Effector memory CD8-positive, alpha-beta T cell (primary cell): Measurements from ENCODE around the gene CCDC85B.
A peak's percentile ranks its signal among the peaks of the same experiment; 100 is the strongest.

ENCODE experiments used
- ATAC-seq: fragments of 150-1000 bp; cut with Tn5 transposase; replicated peaks from 2 replicates; pipeline ENCODE4 v1.10.0; 2021; ENCODE audit warnings: mild to moderate bottlenecking, moderate library complexity
- DNase-seq, 3 experiments: peaks; one replicate each; pipeline ENCODE4 v3.0.0; 2021
- H3K27ac Mint-ChIP-seq, 2 donors: one replicate each; pipeline ENCODE4 v1.8.0; 2022; ENCODE audit warnings: mild to moderate bottlenecking in 2 of 2, mixed read lengths in 2 of 2, moderate library complexity in 2 of 2
- H3K27me3 Mint-ChIP-seq, 2 donors: one replicate each; pipeline ENCODE4 v1.8.0; 2022; ENCODE audit warnings: mixed read lengths in 2 of 2
- H3K36me3 Mint-ChIP-seq: one replicate; pipeline ENCODE4 v1.8.0; 2022; ENCODE audit warnings: mild to moderate bottlenecking, moderate library complexity, mixed read lengths; ENCODE audit not compliant: insufficient read depth
- H3K4me1 Mint-ChIP-seq, 2 donors: one replicate each; pipeline ENCODE4 v1.8.0; 2022; ENCODE audit warnings: low read depth in 2 of 2, mixed read lengths in 2 of 2
- H3K4me3 Mint-ChIP-seq, 2 donors: one replicate each; pipeline ENCODE4 v1.8.0; 2022; ENCODE audit warnings: mild to moderate bottlenecking in 2 of 2, mixed read lengths in 2 of 2, moderate library complexity in 2 of 2
- H3K9me3 Mint-ChIP-seq, 2 donors: one replicate each; pipeline ENCODE4 v1.8.0; 2022; ENCODE audit warnings: mixed read lengths in 2 of 2

Gene CCDC85B

DNA sequence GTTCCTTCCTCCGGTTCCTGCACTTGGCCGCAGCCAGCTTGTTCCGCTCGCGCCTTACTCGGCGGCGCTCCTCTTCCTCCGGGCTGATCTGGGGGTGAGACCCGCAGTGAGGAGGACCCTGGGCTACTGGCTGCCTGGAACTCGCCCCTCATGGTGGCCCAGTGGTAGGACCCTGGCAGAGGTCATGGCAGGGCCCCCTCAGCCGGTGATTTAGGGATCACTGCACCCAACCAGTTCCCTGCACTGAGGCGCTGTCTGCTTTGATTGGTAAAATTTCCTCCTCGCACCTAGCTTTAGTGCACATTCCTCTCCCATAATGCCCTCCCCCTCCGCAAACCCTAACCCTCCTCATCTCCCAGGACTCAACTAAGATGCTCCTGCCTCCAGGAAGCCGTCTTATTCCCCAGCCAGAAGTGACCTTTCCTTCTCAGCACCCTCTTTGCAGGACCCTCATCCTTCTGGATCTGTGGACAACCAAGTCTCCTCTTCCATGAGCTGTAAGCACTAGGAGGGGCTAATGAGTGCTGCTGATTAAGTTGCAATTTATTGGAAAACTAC is 3.6 kb downstream of the CCDC85B start:
- Mint-ChIP-seq H3K27ac (peak overlapping the region; percentile 87 to 92), H3K4me3 (peak overlapping the region; percentile 89 to 93), H3K4me1 (peaks cover 34 to 42% of the 10 kb centered on the region in 2 donors), H3K27me3 (no peaks in the 10 kb centered on the region), H3K9me3 (no peaks in the 10 kb centered on the region), H3K36me3 (peaks cover 20% of the 10 kb centered on the region)
- DNase-seq (no peak), ATAC-seq (peak; percentile 7)

DNA sequence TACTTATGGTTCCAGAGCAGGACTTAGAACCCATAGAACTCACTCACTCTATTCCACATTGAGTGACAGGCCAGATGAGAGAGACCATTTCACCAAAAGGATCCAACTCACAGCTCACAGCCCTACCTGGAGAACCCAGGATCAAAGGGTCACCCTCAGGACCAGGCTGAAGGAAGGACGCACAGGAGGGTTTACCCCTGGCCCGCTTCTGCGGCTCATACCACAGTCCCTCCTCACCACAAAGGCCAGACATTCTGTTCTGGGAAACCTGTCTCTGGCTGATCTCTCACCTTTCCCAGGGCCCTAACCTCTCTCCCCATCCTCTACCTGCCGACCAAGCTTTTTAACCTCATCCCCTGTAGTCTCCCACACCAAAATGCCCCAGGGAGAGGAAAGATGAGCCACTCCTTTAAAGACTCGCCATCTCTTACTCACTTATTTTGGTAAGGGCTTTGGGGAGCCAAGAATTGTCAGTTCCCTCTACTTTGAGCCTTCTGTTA is 5.1 kb downstream of the CCDC85B start:
- no peaks in the 10 kb centered on the region for H3K9me3 Mint-ChIP-seq
- no peaks in the 10 kb centered on the region for H3K27me3 Mint-ChIP-seq
- H3K36me3 Mint-ChIP-seq, result peaks cover 17% of the 10 kb centered on the region
- DNase-seq (no peak), ATAC-seq (no peak)
- peak overlapping the region; percentile 22 to 62 for H3K4me3 Mint-ChIP-seq
- H3K27ac Mint-ChIP-seq, result peak overlapping the region; percentile 28 to 51
- H3K4me1 Mint-ChIP-seq, result peaks cover 21 to 31% of the 10 kb centered on the region in 2 donors

DNA sequence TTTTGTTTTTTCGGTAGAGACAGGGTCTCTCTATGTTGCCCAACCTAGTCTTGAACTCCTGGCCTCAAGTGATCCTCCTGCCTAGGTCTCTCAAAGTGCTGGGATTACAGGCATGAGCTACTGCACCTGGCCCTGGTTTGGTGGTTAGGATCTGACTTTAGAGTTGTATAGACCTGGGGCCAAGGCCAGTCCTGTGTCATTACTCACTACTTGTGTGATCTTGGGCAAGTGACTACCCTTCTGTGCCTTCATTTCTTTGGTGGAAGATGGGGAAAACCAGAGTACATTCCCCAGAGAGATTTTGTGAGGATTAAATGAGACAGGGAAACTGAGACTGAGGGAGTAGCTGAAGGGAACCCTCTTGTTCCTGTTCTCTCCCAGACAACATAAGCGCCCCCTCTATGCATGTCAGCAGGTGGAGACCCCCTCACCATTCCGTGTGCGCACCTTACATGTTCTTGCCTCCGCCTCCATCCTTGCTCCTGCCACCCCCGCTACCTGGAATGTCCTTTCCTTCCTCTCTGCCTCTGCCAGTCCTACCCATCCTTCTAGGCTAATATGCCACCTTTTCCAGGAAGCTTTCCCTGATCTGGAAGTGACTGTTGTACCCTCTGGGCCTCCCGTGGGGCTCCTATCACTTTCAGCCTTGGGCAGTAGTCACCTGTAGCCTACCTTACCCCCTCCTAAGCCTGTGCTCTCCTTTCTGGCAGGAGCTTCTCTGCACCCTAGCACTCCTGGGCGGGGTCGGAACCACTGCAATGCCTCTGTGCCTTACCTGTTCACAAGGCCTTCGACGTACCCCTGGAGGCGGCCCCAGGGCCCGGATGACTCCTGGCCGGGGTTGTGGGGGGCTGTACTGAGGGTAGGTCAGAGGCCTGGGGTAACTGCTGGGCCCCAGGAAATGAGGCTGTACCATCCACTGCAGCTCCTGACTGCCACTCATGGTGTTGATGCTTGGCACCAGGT is 5.8 kb downstream of the CCDC85B start:
- Mint-ChIP-seq H3K36me3 (peaks cover 17% of the 10 kb centered on the region), H3K9me3 (no peaks in the 10 kb centered on the region), H3K4me1 (peaks cover 21 to 30% of the 10 kb centered on the region in 2 donors), H3K27ac (peak overlapping the region; percentile 49 to 51), H3K27me3 (no peaks in the 10 kb centered on the region), H3K4me3 (no peak overlapping the region)
- DNase-seq (no peak), ATAC-seq (no peak)

DNA sequence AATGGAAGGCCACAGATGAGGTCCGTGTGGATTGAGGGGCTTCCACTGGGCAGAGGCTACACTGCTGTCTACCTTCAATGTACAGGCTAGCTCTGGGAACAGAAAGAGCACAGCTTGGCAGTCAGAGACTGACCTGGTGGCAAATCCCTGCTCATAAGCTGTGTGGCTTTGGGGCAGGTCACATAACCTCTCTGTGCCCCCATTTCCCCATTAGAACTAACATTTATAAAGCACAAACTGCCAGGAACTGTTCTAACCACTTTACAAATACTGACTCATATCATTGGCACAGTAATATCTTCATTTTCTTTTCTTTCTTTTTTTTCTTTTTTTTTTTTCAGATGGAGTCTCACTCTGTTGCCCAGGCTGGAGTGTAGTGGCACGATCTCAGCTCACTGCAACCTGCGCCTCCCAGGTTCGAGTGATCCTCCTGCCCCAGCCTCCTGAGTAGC is 6.6 kb downstream of the CCDC85B start:
- Mint-ChIP-seq H3K27me3 (no peaks in the 10 kb centered on the region), H3K36me3 (peaks cover 15% of the 10 kb centered on the region), H3K4me1 (peaks cover 24 to 27% of the 10 kb centered on the region in 2 donors), H3K9me3 (no peaks in the 10 kb centered on the region), H3K4me3 (peak overlapping the region in 1 of 2 donors; percentile 46), H3K27ac (no peak overlapping the region)
- ATAC-seq (no peak), DNase-seq (no peak)

DNA sequence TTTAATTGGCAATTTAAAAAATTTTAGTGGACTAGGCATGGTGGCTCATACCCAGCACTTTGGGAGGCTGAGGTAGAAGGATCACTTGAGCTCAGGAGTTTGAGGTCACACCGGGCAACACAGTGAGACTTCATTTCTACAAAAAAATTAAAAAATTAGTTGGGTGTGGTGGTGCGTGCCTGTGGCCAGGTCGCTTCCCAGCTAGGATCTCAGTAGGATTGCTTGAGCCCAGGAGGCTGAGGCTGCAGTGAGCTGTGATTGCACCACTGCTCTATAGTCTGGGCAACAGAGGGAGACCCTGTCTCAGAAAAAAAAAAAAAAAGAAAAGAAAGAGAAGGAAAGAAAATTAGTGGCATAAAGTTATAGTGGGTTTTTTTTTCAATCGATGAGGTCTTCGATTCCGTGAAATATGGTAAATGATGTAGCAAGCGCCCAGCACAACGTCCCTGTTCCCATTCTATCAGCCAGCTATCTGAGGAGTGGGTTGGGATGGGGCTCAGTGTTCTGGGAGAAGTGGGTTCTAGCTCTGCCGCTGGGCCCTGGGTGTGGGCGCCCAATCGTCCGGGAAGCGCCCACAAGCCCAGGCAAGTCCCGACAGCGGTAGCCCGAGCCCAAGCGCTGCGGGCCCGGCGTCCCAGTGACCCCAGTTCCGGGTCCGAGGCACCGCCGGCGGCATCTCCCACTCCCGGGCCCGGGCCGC is 8.3 kb downstream of the CCDC85B start:
- no peaks in the 10 kb centered on the region for H3K9me3 Mint-ChIP-seq
- peak overlapping the region; percentile 76 to 82 for H3K4me3 Mint-ChIP-seq
- ATAC-seq (no peak), DNase-seq (no peak)
- H3K27me3 Mint-ChIP-seq, result no peaks in the 10 kb centered on the region
- H3K36me3 Mint-ChIP-seq, result peaks cover 15% of the 10 kb centered on the region
- H3K27ac Mint-ChIP-seq, result peak overlapping the region; percentile 65 to 82
- peaks cover 19 to 20% of the 10 kb centered on the region in 2 donors for H3K4me1 Mint-ChIP-seq

DNA sequence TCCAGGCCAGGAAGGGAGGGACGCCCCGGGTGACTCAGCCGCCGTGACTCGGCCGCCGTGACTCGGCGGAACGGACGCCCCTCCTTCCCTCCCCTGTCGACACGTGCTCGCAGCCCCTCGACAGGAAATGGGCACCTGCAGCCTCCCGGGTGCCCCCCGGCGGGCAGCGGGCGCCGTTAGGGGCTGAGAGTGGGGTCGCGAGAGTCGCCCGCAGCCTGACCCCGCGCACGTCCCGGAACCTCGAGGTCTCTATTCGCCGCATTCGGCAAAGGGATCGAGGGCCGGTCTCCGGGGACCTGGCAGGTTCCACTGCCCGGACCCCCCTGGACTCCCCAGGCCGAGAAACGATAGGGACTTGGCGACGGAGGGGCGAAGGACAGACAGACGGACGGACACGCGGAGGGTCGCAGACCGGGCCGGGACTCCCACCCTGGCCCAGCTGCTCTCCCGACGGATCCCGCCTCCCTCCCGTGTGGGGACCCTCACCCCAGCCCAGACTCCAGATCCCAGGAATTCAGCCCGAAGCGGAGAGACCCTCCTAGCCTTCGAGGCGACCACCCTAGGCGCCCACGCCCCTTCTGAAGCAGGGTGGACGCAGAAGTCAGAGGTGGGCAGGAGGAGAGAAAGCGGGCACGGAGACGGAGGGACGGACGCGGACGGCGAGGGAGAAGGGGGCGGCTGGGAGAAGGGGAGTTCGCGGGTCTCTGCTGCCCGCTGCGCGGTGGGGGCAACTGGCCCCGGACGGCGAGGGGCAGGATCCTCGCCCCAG is 9.1 kb downstream of the CCDC85B start:
- Mint-ChIP-seq H3K4me1 (peaks cover 12 to 14% of the 10 kb centered on the region in 2 donors), H3K4me3 (peak overlapping the region; percentile 69), H3K27ac (peak overlapping the region in 1 of 2 donors; percentile 65), H3K9me3 (no peaks in the 10 kb centered on the region), H3K36me3 (peaks cover 18% of the 10 kb centered on the region), H3K27me3 (no peaks in the 10 kb centered on the region)
- ATAC-seq (no peak), DNase-seq (peak in 2 of 3 experiments; percentile 24 to 26)

DNA sequence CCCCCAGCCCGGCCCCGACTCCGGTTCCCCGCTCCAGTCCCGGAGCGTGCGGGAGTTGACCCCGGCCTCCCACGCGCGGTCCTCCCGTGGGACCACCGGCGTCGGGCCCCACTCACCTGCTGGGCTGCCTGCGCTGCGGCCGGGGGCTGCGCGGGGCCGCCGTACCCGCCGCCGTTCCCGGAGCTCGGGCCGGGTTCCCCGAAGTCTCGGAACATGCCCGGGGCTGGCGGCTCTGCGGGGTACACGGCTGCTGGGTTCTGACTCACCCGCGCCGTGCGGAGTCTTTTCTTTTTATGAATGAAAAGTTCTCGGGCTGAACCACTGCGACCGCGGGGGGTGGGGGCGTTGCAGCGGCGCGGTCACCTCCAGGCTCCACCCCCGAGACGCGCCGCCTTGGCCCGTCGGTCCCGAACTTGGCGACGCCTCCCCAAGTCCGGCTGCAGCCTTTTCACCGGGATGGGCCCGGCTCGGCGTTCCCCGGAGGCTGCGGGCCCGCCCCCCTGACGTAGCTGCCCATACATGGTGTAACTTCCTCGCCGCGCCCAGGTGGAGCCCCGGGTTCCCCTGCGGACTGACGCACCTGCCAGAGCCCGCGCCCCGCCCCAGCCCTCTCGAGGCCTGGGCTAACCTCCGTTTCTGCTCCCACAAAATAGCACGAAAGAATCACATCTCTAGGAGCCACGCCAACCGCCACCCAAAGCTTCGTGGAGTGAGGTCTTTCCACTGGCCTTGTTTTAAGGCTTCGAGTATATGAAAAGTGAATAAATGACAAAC is 9.8 kb downstream of the CCDC85B start, which contains the start of gene FOSL1:
Gene FOSL1, minus strand, starts transcription at position 264 of the 774 bp plus-strand sequence. Its CDS starts 49 bp downstream, at position 215.
- no peaks in the 10 kb centered on the region for H3K27me3 Mint-ChIP-seq
- ATAC-seq (peak; percentile 89), DNase-seq (peak; percentile 87 to 89 (median 89))
- peaks cover 10 to 14% of the 10 kb centered on the region in 2 donors for H3K4me1 Mint-ChIP-seq
- peak within 1 kb of the TSS; percentile 69 for H3K4me3 Mint-ChIP-seq
- peak within 1 kb of the TSS; percentile 16 to 77 for H3K27ac Mint-ChIP-seq
- no peaks in the 10 kb centered on the region for H3K9me3 Mint-ChIP-seq
- H3K36me3 Mint-ChIP-seq, result peaks cover 18% of the 10 kb centered on the region

DNA sequence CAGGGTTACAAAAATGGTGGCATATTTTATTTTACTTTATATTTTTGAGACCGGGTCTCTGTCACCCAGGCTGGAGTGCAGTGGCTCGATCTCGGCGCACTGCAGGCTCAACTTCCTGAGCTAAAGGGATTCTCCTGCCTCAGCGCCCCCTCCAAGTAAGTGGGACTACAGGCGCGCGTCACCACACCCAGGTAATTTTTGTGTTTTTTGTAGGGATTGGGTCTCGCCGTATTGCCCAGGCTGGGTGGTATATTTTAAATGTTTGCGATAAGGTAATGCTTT is 10.4 kb downstream of the CCDC85B start:
- Mint-ChIP-seq H3K27me3 (no peaks in the 10 kb centered on the region), H3K9me3 (no peaks in the 10 kb centered on the region), H3K4me3 (peak overlapping the region; percentile 59 to 69), H3K36me3 (peaks cover 18% of the 10 kb centered on the region), H3K4me1 (peaks cover 7 to 14% of the 10 kb centered on the region in 2 donors), H3K27ac (peak overlapping the region; percentile 16 to 77)
- ATAC-seq (no peak), DNase-seq (no peak)

DNA sequence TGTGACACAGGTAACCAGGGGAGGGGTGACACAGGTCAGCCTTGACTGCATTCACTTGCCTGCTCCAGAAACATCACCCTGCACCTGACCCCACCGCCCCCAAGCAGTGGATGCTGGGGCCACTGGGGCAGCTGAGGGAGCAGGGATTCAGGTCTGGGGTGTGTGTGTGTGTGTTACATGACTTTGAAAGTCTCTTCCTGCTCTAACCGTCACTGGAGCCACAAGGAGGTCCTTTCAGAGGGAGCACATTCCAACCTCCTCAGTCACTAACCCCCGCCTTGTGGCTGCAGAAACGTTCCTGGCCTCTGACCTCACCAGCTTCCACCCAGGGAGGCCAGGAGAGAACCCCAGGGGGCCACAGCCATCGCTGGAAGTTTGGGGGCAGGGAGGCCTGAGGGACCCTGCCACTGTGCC is 12.6 kb downstream of the CCDC85B start:
- no peaks in the 10 kb centered on the region for H3K9me3 Mint-ChIP-seq
- H3K4me3 Mint-ChIP-seq, result no peak overlapping the region
- peaks cover 18% of the 10 kb centered on the region for H3K36me3 Mint-ChIP-seq
- peaks cover 7 to 14% of the 10 kb centered on the region in 2 donors for H3K4me1 Mint-ChIP-seq
- H3K27me3 Mint-ChIP-seq, result no peaks in the 10 kb centered on the region
- DNase-seq (no peak), ATAC-seq (no peak)
- no peak overlapping the region for H3K27ac Mint-ChIP-seq

DNA sequence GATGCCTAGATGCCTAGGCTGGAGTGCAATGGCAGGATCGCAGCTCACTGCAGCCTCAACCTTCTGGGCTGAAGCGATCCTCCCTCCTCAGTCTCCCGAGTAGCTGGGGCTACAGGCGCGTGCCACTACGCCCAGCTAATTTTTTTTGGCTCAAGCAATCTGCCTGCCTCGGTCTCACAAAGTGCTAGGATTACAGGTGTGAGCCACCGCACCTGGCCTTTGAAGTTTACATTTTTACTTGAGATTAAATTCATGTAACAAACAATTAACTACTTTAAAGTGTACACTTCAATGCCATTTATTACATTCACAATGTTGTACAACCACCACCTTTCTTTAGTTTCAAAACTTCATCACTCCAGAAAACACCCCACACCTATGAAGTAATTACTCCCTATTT is 13.2 kb downstream of the CCDC85B start:
- Mint-ChIP-seq H3K4me3 (no peak overlapping the region), H3K27ac (no peak overlapping the region), H3K9me3 (no peaks in the 10 kb centered on the region), H3K36me3 (peaks cover 18% of the 10 kb centered on the region), H3K27me3 (peaks cover 0 to under 1% of the 10 kb centered on the region in 2 donors), H3K4me1 (peaks cover 7 to 12% of the 10 kb centered on the region in 2 donors)
- ATAC-seq (no peak), DNase-seq (no peak)

DNA sequence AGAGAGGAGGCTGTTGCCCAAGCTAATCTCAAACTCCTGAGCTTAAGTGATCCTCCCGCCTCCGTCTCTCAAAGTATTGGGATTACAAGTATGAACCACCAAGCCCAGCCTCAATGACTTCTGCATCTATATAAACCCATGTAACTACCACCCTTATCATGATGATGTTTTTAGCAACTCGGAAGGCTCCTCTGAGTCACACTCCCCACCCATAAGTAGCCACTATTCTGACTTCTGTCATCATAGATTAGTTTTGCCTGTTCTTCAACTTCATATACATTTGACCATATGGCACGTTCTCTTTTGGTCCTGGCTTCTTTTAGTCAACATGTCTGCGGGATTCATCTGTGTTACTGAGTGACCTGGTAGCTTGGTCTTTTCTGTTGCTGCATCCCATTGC is 16.1 kb downstream of the CCDC85B start:
- H3K27me3 Mint-ChIP-seq, result peaks cover 10 to 14% of the 10 kb centered on the region in 2 donors
- DNase-seq (no peak), ATAC-seq (no peak)
- H3K4me1 Mint-ChIP-seq, result peaks cover 6 to 15% of the 10 kb centered on the region in 2 donors
- no peak overlapping the region for H3K27ac Mint-ChIP-seq
- no peak overlapping the region for H3K4me3 Mint-ChIP-seq
- peaks cover 15% of the 10 kb centered on the region for H3K36me3 Mint-ChIP-seq
- no peaks in the 10 kb centered on the region for H3K9me3 Mint-ChIP-seq

DNA sequence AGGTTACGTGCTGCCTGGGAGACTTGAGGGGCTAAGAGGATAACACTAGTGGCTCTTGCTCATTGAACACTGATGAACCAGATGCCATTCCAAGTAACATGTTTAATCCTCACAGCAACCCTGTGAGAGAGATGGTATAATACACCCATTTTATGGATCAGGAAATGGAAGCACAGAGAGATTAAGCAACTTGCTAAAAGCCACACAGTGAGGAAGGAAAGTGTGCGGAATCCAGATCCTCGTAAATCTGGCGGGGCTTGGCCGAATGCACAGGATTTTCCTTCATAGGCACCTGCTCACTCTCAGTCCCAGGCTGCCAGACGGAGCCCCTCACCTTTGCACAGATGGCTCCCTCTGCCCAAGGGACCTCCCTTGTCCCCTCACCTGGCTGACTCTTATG is 17.4 kb downstream of the CCDC85B start:
- Mint-ChIP-seq H3K4me1 (peaks cover 0 to 6% of the 10 kb centered on the region in 2 donors), H3K4me3 (no peak overlapping the region), H3K27ac (no peak overlapping the region), H3K36me3 (peaks cover 5% of the 10 kb centered on the region), H3K9me3 (no peaks in the 10 kb centered on the region), H3K27me3 (peaks cover 13 to 18% of the 10 kb centered on the region in 2 donors)
- DNase-seq, result no peak
- ATAC-seq, result no peak
